Large intestine (tissue), 3 donors: ENCODE measurements around the gene CNPY3. TPM values are rescaled to one million over a fixed set of nuclear protein-coding genes. Genes with fewer than 3 reads are reported as not detected.
A peak's percentile ranks its signal among the peaks of the same experiment; 100 is the strongest.

ENCODE experiments used
- DNase-seq, 2 donors: peaks; one replicate each; pipeline versions ENCODE4 v3.0.0 to v3.0.0-alpha.2; 2013
- H3K27ac ChIP-seq: one replicate; pipeline ENCODE4 v1.5.1; 2013; ENCODE audit warnings: low read length
- H3K27me3 ChIP-seq: 2 replicates; pipeline ENCODE4 v1.6.1; 2013; ENCODE audit warnings: low read length; ENCODE audit not compliant: control insufficient read depth, insufficient read depth
- H3K36me3 ChIP-seq: 2 replicates; pipeline ENCODE4 v1.6.1; 2013; ENCODE audit warnings: low read length; ENCODE audit not compliant: control insufficient read depth, insufficient read depth
- H3K4me1 ChIP-seq: one replicate; pipeline ENCODE4 v1.6.1; 2013; ENCODE audit warnings: low read length; ENCODE audit not compliant: control insufficient read depth, insufficient read depth
- H3K4me3 ChIP-seq: one replicate; pipeline ENCODE4 v1.5.1; 2013; ENCODE audit warnings: low read length
- H3K9me3 ChIP-seq: one replicate; pipeline ENCODE4 v1.6.1; 2013; ENCODE audit warnings: mild to moderate bottlenecking, low read depth, low read length, moderate library complexity; ENCODE audit not compliant: control insufficient read depth
- whole genome bisulfite sequencing: methylation state at CpG from one replicate; pipeline ENCODE4 v1.1.5; 2013; ENCODE audit warnings: low lambda C conversion rate; ENCODE audit not compliant: insufficient coverage; 5-methylcytosine and 5-hydroxymethylcytosine counted together
- polyA plus RNA-seq: library from polyadenylated mRNA; unstranded; fragments of 120-200 nt; gene quantifications from one replicate; pipeline ENCODE4 v1.2.1, GENCODE V29; 2013

The CNPY3 gene
- polyA plus RNA-seq, 1 donor = 53.0 TPM

DNA sequence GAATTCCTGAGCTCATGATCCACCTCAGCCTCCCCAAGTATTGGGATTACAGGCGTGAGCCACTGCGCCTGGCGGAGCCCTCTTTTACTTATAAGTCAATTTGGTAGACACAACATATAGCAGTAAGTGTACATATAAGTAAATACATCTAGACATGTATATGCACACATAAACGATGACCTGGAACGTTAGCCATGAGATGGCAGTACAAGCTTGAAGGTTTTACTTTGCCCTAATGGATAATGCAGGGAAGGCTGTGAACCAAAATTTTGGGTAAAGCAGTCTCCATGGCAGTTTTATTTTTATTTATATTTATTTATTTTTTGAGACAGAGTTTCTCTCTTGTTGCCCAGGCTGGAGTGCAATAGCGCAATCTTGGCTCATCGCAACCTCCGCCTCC lies 28.8 kb downstream of the CNPY3 start:
- Histone ChIP-seq H3K9me3 (peaks cover 6% of the 10 kb centered on the region), H3K4me3 (no peak overlapping the region), H3K27ac (no peak overlapping the region), H3K4me1 (peaks cover 11% of the 10 kb centered on the region), H3K27me3 (peaks cover 8% of the 10 kb centered on the region), H3K36me3 (peaks cover 11% of the 10 kb centered on the region)
- no CpG with 5 or more reads among the region's 8 CpGs for WGBS
- no peak for DNase-seq

DNA sequence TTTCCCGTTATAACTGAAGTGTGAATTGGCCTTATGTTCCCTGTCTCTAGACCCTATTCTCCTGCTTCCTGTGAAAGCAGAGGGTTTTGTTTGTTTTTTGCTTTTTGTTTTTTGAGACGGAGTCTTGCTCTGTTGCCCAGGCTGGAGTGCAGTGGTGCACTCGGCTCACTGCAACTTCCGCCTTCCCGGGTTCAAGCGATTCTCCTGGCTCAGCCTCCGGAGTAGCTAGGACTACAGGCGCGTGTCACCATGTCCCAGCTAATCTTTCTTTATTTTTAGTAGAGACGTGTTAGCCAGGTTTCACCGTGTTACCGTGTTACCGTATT lies 30.6 kb downstream of the CNPY3 start:
- WGBS = no CpG with 5 or more reads among the region's 13 CpGs
- Histone ChIP-seq H3K36me3 (peaks cover 27% of the 10 kb centered on the region), H3K27ac (no peak overlapping the region), H3K27me3 (peaks cover 8% of the 10 kb centered on the region), H3K4me1 (peaks cover 11% of the 10 kb centered on the region), H3K9me3 (peaks cover 6% of the 10 kb centered on the region), H3K4me3 (peak overlapping the region; percentile 61)
- DNase-seq = no peak

DNA sequence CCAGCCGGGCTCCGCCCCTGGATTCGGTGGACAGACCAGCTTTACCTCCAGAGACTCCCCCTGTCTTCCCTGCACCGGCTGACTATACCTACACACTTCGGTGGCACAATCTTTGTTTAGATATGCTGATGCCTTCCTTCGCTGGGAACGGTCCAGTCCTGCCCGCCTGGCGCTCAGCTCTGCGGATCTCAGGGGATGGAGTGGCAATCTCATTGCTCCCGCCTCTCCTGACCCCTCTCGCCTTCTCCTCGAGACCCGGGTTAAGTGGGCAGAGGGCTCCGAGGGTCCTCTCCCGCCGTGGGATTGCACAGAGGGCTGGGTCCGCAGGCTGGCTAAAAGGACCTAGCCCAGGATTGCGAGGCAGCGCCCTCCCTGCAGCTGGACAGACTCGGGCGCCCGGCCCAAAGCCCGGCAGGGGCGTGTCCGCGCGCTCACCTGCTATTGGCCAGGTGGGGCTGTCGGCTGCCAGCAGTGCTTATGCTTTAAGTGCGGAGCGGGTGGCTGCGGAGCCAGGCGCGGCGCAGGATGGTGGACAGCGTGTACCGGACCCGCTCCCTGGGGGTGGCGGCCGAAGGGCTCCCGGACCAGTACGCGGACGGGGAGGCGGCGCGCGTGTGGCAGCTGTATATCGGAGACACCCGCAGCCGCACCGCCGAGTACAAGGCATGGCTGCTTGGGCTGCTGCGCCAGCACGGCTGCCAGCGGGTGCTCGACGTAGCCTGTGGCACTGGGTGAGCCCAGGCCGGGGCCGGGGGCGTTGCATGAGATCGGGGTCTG lies 31.2 kb downstream of the CNPY3 start, which contains the start of gene GNMT:
TSS of gene GNMT (plus strand) at position 512 of the 777 bp plus-strand sequence. CDS start at position 526, 14 bp downstream.
- no CpG with 5 or more reads among the region's 62 CpGs for WGBS
- peak within 1 kb of the TSS; percentile 61 for H3K4me3 ChIP-seq

DNA sequence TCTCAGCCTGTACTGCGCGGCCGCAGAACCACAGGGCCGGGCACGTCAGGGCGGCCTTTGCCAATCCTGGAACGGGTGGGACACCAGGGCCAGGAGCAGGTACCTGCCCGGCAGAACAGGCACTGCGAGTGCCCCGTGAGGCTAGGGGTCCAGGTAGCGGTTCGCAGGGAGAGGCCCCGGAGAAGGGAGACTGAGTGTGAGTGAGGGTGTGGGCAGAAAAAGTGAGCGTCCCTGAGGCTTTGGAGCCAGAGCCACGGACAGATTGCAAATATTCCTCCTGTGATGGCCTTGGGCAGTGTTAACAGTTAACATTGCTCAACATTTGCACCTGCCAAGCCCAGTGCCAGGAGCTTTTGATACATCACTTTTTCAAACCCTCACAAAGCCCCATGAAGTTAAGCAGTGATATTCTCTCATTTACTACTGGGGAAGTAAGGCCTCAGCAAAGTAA lies 31.8 kb downstream of the CNPY3 start:
- Histone ChIP-seq H3K27ac (no peak overlapping the region), H3K27me3 (peaks cover 8% of the 10 kb centered on the region), H3K9me3 (peaks cover 6% of the 10 kb centered on the region), H3K36me3 (peaks cover 39% of the 10 kb centered on the region), H3K4me1 (peaks cover 11% of the 10 kb centered on the region), H3K4me3 (peak overlapping the region; percentile 61)
- DNase-seq = no peak
- no CpG with 5 or more reads among the region's 15 CpGs for WGBS

More for the DNA sequence above, 31.2 kb downstream of the CNPY3 start, which contains the start of gene GNMT:
- DNase-seq = peak in 1 of 2 donors; percentile 76
- peaks cover 8% of the 10 kb centered on the region for H3K27me3 ChIP-seq
- peaks cover 32% of the 10 kb centered on the region for H3K36me3 ChIP-seq
- H3K27ac ChIP-seq = no peak within 1 kb of the TSS
- peaks cover 11% of the 10 kb centered on the region for H3K4me1 ChIP-seq
- peaks cover 6% of the 10 kb centered on the region for H3K9me3 ChIP-seq

DNA sequence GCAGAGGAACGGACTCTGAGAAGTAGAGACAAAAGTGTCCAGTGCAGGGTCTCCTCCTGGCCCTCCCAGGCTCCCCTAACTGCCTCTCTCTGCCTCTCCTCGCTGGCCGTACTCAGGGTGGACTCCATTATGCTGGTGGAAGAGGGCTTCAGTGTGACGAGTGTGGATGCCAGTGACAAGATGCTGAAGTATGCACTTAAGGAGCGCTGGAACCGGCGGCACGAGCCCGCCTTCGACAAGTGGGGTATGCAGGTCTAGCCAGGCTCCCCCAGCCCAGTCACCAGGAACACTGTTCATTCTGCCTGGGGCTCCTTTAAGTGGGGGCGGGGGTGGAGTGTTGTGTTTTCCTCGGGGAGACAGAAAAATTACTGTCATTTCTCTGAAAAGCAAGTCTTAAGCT lies 32.8 kb downstream of the CNPY3 start:
- peaks cover 47% of the 10 kb centered on the region for H3K36me3 ChIP-seq
- H3K27ac ChIP-seq = no peak overlapping the region
- WGBS = no CpG with 5 or more reads among the region's 12 CpGs

DNA sequence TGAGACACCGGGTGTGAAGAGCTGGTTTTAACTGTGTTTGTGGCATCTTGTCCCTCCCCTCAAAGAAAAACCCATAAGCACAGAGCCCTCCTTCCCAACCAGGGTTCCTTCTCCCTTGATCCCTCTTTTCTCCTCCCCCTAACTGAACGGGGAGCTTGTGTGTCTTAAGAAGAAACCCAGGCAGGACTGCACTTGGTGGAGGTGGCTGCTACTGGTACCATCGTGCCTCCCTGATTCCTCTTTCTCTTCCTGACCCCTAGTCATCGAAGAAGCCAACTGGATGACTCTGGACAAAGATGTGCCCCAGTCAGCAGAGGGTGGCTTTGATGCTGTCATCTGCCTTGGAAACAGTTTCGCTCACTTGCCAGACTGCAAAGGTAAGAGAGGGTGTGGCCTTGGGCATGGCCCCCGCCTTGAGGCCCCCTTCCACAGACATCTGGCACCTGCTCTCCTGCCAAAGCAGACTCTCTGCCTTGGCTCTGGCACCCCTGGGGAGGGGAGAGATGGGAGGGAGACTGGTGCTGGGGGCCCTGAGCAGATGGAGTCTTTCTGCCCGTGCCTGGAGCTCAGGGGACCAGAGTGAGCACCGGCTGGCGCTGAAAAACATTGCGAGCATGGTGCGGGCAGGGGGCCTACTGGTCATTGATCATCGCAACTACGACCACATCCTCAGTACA lies 33.4 kb downstream of the CNPY3 start:
- H3K36me3 ChIP-seq = peaks cover 52% of the 10 kb centered on the region
- WGBS = no CpG with 5 or more reads among the region's 13 CpGs
- DNase-seq = no peak
- H3K4me1 ChIP-seq = peaks cover 11% of the 10 kb centered on the region
- peaks cover 8% of the 10 kb centered on the region for H3K27me3 ChIP-seq
- no peak overlapping the region for H3K27ac ChIP-seq
- no peak overlapping the region for H3K4me3 ChIP-seq
- H3K9me3 ChIP-seq = peaks cover 6% of the 10 kb centered on the region

More for the DNA sequence above, 32.8 kb downstream of the CNPY3 start:
- DNase-seq = no peak
- Histone ChIP-seq H3K4me1 (peaks cover 11% of the 10 kb centered on the region), H3K9me3 (peaks cover 6% of the 10 kb centered on the region), H3K4me3 (no peak overlapping the region), H3K27me3 (peaks cover 8% of the 10 kb centered on the region)

DNA sequence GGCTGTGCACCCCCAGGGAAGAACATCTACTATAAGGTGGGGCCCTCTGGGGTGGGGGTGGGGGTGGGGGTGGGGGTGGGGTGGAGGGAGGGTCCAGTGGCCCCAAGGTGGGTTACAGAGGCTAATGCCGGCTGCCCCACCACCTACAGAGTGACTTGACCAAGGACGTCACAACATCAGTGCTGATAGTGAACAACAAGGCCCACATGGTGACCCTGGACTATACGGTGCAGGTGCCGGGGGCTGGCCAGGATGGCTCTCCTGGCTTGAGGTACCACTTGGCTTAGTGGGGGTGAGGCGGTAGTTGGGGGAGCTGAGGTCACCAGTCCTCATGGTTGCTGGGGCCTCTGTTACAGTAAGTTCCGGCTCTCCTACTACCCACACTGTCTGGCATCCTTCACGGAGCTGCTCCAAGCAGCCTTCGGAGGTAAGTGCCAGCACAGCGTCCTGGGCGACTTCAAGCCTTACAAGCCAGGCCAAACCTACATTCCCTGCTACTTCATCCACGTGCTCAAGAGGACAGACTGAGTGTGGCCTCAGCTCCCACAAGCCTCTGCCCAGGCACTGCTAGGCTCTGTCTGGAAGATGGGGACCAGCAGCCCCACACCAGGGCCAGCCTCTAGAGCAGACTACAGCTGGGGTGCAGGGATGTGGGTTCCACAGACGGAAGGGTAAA lies 34.0 kb downstream of the CNPY3 start:
- WGBS = no CpG with 5 or more reads among the region's 12 CpGs
- peaks cover 8% of the 10 kb centered on the region for H3K27me3 ChIP-seq
- DNase-seq = no peak
- no peak overlapping the region for H3K27ac ChIP-seq
- H3K4me1 ChIP-seq = peaks cover 11% of the 10 kb centered on the region
- peaks cover 57% of the 10 kb centered on the region for H3K36me3 ChIP-seq
- H3K4me3 ChIP-seq = no peak overlapping the region
- peaks cover 6% of the 10 kb centered on the region for H3K9me3 ChIP-seq

DNA sequence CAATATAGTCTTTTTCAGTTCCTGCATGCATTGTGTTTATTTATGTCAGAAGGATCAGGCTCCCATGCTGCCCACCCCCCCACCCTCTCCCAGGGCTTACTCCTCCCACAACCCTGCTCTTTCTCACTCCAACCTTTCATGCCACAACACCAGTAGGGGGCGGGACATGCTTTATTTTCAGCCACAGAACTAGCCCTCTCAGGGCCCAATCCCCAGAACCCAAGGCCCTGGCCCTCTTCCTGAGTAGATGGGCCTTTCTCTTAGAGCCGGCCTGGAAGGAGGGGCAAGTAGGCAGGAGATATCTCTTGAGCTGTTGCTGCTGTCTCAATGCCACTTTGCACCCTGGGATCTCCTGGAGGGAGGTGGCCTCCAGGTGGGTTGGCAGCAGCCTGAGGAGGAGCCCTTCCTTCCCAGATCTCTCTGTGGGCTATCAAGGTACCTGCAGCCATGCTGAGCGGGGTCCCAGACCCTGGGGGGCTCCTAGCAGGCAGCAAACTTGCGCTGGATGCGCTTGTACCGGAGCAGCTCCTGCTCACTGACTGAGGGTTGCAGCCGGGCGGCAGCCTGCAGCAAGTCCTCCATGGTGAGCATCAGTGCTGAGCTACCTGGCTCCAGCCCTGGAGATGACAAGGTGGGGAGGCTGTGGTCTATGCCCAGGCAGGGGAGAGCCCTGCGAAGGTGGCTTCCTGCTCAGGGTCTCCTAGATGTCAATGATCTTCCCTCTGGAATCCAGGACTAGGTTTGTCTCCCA lies 34.8 kb downstream of the CNPY3 start:
- peaks cover 8% of the 10 kb centered on the region for H3K27me3 ChIP-seq
- peaks cover 64% of the 10 kb centered on the region for H3K36me3 ChIP-seq
- peaks cover 6% of the 10 kb centered on the region for H3K9me3 ChIP-seq
- no peak overlapping the region for H3K4me3 ChIP-seq
- DNase-seq = peak in 1 of 2 donors; percentile 38
- peaks cover 11% of the 10 kb centered on the region for H3K4me1 ChIP-seq
- H3K27ac ChIP-seq = no peak overlapping the region
- WGBS = 100% methylated on average over 1 of the region's 9 CpGs

DNA sequence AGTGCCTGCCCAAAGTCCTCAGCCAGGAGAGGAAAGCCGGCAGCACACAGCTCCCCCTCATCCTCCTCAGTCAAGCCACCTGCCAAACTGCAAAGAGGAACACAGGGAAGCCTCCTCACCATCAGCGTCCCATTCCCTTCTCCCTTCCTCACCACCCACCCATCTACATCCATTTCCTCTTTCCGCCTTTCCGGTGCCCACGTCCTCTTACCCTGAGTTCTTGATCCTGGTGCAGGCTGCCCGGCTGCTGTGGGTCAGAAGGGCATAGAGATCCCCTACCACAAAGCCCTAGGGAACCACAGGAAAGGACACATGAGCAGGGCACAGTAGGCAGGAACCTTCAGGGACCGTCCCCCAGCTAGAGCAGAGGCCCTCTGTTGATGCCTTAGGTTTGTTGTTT lies 37.3 kb downstream of the CNPY3 start:
- no peaks in the 10 kb centered on the region for H3K9me3 ChIP-seq
- DNase-seq = no peak
- no peaks in the 10 kb centered on the region for H3K27me3 ChIP-seq
- no CpG with 5 or more reads among the region's 7 CpGs for WGBS
- peaks cover 78% of the 10 kb centered on the region for H3K36me3 ChIP-seq
- H3K4me3 ChIP-seq = no peak overlapping the region
- no peak overlapping the region for H3K27ac ChIP-seq
- no peaks in the 10 kb centered on the region for H3K4me1 ChIP-seq

DNA sequence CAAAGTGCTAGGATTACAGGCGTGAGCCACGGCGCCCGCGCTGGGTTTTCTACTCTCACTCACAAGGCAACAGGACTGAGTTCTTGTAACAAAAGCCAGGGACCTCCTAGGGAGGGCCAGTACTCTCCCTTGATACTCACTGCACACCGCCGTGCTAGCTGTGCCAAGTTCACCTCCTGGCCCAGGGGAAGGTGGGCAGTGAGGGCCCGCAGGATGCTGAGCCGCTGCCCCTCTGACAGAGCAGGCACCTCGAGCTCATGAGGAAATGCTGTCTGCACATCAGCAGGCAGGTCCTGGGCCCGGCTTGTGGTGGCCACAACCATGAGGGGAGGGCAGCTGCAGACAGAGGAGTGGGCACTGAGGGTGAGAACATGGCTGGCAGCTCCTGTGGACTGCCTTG lies 37.9 kb downstream of the CNPY3 start:
- whole genome bisulfite sequencing = no CpG with 5 or more reads among the region's 11 CpGs
- Histone ChIP-seq H3K27ac (no peak overlapping the region), H3K36me3 (peaks cover 79% of the 10 kb centered on the region)

More for the DNA sequence above, 37.9 kb downstream of the CNPY3 start:
- H3K27me3 ChIP-seq = no peaks in the 10 kb centered on the region
- H3K9me3 ChIP-seq = no peaks in the 10 kb centered on the region
- no peak overlapping the region for H3K4me3 ChIP-seq
- DNase-seq = no peak
- H3K4me1 ChIP-seq = no peaks in the 10 kb centered on the region
